ENCODE data around the gene HIVEP3. TPM values are rescaled to one million over a fixed set of nuclear protein-coding genes. Genes with fewer than 3 reads are reported as not detected.
A peak's percentile ranks its signal among the peaks of the same experiment; 100 is the strongest.

HIVEP3 gene
- total RNA-seq, 1 donor from 2014 or later, result 0.37 TPM

GRCh38 chr1:41670217-41670957 lies 248.3 kb downstream of the HIVEP3 start:
- Histone ChIP-seq H3K4me1 (peaks cover 15% of the 10 kb centered on the region), H3K36me3 (no peaks in the 10 kb centered on the region), H3K27me3 (no peaks in the 10 kb centered on the region), H2AFZ (replicated peaks) (no peak overlapping the region), H3K27ac (no peak overlapping the region), H3F3A (ENCODE audit: low read depth) (no peaks in the 10 kb centered on the region), H4K20me1 (ENCODE audit: low read depth) (no peaks in the 10 kb centered on the region), H3K9ac (no peak overlapping the region), H3K4me3 (no peak overlapping the region), H3K79me2 (ENCODE audit: low read depth) (no peaks in the 10 kb centered on the region), H3K9me3 (ENCODE audit: low read depth) (no peaks in the 10 kb centered on the region), H3K4me2 (no peak overlapping the region)
- TF ChIP-seq, protein P1, sequence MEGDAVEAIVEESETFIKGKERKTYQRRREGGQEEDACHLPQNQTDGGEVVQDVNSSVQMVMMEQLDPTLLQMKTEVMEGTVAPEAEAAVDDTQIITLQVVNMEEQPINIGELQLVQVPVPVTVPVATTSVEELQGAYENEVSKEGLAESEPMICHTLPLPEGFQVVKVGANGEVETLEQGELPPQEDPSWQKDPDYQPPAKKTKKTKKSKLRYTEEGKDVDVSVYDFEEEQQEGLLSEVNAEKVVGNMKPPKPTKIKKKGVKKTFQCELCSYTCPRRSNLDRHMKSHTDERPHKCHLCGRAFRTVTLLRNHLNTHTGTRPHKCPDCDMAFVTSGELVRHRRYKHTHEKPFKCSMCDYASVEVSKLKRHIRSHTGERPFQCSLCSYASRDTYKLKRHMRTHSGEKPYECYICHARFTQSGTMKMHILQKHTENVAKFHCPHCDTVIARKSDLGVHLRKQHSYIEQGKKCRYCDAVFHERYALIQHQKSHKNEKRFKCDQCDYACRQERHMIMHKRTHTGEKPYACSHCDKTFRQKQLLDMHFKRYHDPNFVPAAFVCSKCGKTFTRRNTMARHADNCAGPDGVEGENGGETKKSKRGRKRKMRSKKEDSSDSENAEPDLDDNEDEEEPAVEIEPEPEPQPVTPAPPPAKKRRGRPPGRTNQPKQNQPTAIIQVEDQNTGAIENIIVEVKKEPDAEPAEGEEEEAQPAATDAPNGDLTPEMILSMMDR (IDR thresholded peaks at IDR 0.05), result no peak
- TF ChIP-seq EZH2phosphoT487 (IDR thresholded peaks at IDR 0.05), result no peak
- no peak for TF ChIP-seq EZH2 (IDR thresholded peaks at IDR 0.05)
- Mint-ChIP-seq H3K4me1 (peaks cover 38% of the 10 kb centered on the region), H3K36me3 (no peaks in the 10 kb centered on the region), H3K9me3 (no peaks in the 10 kb centered on the region), H3K4me3 (no peak overlapping the region), H3K27ac (no peak overlapping the region), H3K27me3 (ENCODE audit: insufficient read depth, low read depth) (peaks cover 2% of the 10 kb centered on the region)
- DNase-seq (ENCODE audit: low spot score), result no peak

GRCh38 chr1:41668967-41669366 lies 249.8 kb downstream of the HIVEP3 start:
- Histone ChIP-seq H3F3A (ENCODE audit: low read depth) (no peaks in the 10 kb centered on the region), H4K20me1 (ENCODE audit: low read depth) (no peaks in the 10 kb centered on the region), H3K4me2 (no peak overlapping the region), H3K9ac (no peak overlapping the region), H3K4me1 (peaks cover 11% of the 10 kb centered on the region), H3K27ac (no peak overlapping the region), H3K79me2 (ENCODE audit: low read depth) (no peaks in the 10 kb centered on the region), H3K9me3 (ENCODE audit: low read depth) (no peaks in the 10 kb centered on the region), H3K27me3 (peaks cover 11% of the 10 kb centered on the region), H3K36me3 (no peaks in the 10 kb centered on the region), H2AFZ (replicated peaks) (no peak overlapping the region), H3K4me3 (no peak overlapping the region)
- TF ChIP-seq, protein P1 (IDR thresholded peaks at IDR 0.05), result no peak
- TF ChIP-seq EZH2phosphoT487 (IDR thresholded peaks at IDR 0.05) (no peak), EZH2 (IDR thresholded peaks at IDR 0.05) (no peak)
- H3K27me3 Mint-ChIP-seq (ENCODE audit: insufficient read depth, low read depth), result peaks cover 7% of the 10 kb centered on the region
- peak overlapping the region; percentile 44 for H3K27ac Mint-ChIP-seq
- H3K9me3 Mint-ChIP-seq, result no peaks in the 10 kb centered on the region
- no peaks in the 10 kb centered on the region for H3K36me3 Mint-ChIP-seq
- H3K4me1 Mint-ChIP-seq, result peaks cover 36% of the 10 kb centered on the region
- H3K4me3 Mint-ChIP-seq, result no peak overlapping the region
- DNase-seq (ENCODE audit: low spot score), result no peak

DNA sequence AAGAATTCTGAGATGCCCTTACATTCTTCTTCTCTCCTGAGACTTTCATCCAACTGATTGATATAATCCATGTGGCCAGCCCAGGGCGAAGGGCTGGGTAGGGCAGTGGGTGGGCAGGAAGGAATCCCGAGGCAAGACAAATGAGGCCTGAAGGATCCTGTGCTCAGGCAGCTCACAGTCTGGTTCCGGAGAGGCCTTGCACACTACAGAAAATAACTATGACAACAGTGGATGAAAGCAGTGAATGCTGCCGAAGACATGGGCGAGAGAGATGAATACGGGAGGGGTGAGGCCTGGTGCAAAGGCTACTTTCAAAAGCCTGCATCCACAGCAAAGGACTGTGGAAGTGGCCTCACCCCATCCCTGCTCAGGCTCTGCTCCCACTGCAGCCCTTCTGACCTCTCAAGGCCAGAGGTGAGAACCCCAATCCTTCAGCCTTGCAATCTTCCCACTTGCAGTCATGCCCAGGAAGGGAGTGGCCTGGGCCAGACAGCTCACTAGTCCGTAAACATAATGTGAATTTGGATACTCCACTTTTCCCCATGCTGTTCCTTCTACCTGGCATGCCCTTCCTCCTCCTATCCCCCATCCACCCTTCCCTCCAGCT lies 250.6 kb downstream of the HIVEP3 start:
- Mint-ChIP-seq H3K4me3 (no peak overlapping the region), H3K27ac (no peak overlapping the region), H3K27me3 (ENCODE audit: insufficient read depth, low read depth) (peaks cover 8% of the 10 kb centered on the region), H3K9me3 (no peaks in the 10 kb centered on the region), H3K36me3 (no peaks in the 10 kb centered on the region), H3K4me1 (peaks cover 33% of the 10 kb centered on the region)
- Histone ChIP-seq H3K9me3 (ENCODE audit: low read depth) (no peaks in the 10 kb centered on the region), H3K79me2 (ENCODE audit: low read depth) (no peaks in the 10 kb centered on the region), H3K9ac (no peak overlapping the region), H2AFZ (replicated peaks) (no peak overlapping the region), H3F3A (ENCODE audit: low read depth) (no peaks in the 10 kb centered on the region), H4K20me1 (ENCODE audit: low read depth) (no peaks in the 10 kb centered on the region), H3K4me1 (peaks cover 11% of the 10 kb centered on the region), H3K4me3 (no peak overlapping the region), H3K4me2 (no peak overlapping the region), H3K27me3 (peaks cover 19% of the 10 kb centered on the region), H3K36me3 (no peaks in the 10 kb centered on the region), H3K27ac (no peak overlapping the region)
- TF ChIP-seq, protein P1 (IDR thresholded peaks at IDR 0.05), result no peak
- no peak for TF ChIP-seq EZH2 (IDR thresholded peaks at IDR 0.05)
- no peak for TF ChIP-seq EZH2phosphoT487 (IDR thresholded peaks at IDR 0.05)
- DNase-seq (ENCODE audit: low spot score), result no peak
